Urinary bladder (tissue), 4 donors: Measurements from ENCODE around the gene RPP38. TPM values are rescaled to one million over a fixed set of nuclear protein-coding genes. Genes with fewer than 3 reads are reported as not detected.
A peak's percentile ranks its signal among the peaks of the same experiment; 100 is the strongest.

Experiments
- DNase-seq: peaks from one replicate; pipeline ENCODE4 v3.0.0-alpha.2; 2015; ENCODE audit errors: extremely low spot score
- H3K27ac ChIP-seq: one replicate; pipeline ENCODE4 v1.5.1; 2013; ENCODE audit warnings: low read depth, mild to moderate bottlenecking, moderate library complexity
- H3K36me3 ChIP-seq: one replicate; pipeline ENCODE4 v1.6.1; 2013; ENCODE audit warnings: mild to moderate bottlenecking, moderate library complexity; ENCODE audit not compliant: insufficient read depth
- H3K4me1 ChIP-seq: one replicate; pipeline ENCODE4 v1.6.1; 2013; ENCODE audit warnings: mild to moderate bottlenecking, moderate library complexity; ENCODE audit not compliant: insufficient read depth
- H3K4me3 ChIP-seq: one replicate; pipeline ENCODE4 v1.5.1; 2013; ENCODE audit warnings: low read depth, low read length
- whole genome bisulfite sequencing: extraction: QIAGEN DNeasy Blood & Tissue Kit; methylation state at CpG from one replicate; pipeline ENCODE4 v1.1.7; 2013; 5-methylcytosine and 5-hydroxymethylcytosine counted together
- polyA plus RNA-seq: library from polyadenylated mRNA; stranded (reverse); fragments of 200-250 nt; gene quantifications from one replicate; pipeline ENCODE4 v1.2.3, GENCODE V29; 2013
- total RNA-seq: library from RNA; depleted of rRNA; stranded (reverse); fragments of >200 nt; gene quantifications from one replicate; pipeline ENCODE4 v1.2.3, GENCODE V29; 2014
- donor health status: healthy with polysubstance abuse.
- donor health status: healthy.

RPP38 gene
- 7.5 TPM for total RNA-seq
- polyA plus RNA-seq: 19.8 TPM

GRCh38 chr10:15097011-15097812, at the start of gene RPP38:
Gene RPP38 (plus strand): TSS chr10:15097355. CDS start chr10:15103315, 5,960 bp downstream.
- Histone ChIP-seq H3K4me3 (peak within 1 kb of the TSS; percentile 84), H3K4me1 (no peaks in the 10 kb centered on the region), H3K36me3 (peaks cover 2% of the 10 kb centered on the region), H3K27ac (peak within 1 kb of the TSS; percentile 96)
- under 1% methylated on average over 84 of the region's 84 CpGs for WGBS
- peak; percentile 93 for DNase-seq

GRCh38 chr10:15049533-15049932, 47.6 kb upstream of the RPP38 start:
- Histone ChIP-seq H3K4me3 (no peak overlapping the region), H3K27ac (no peak overlapping the region)
- DNase-seq: no peak

GRCh38 chr10:15052121-15052520, 45.0 kb upstream of the RPP38 start:
- Histone ChIP-seq H3K27ac (no peak overlapping the region), H3K4me3 (no peak overlapping the region), H3K4me1 (no peaks in the 10 kb centered on the region), H3K36me3 (no peaks in the 10 kb centered on the region)
- 87% methylated on average over 7 of the region's 7 CpGs for WGBS
- no peak for DNase-seq

More at GRCh38 chr10:15049533-15049932, 47.6 kb upstream of the RPP38 start:
- no peaks in the 10 kb centered on the region for H3K4me1 ChIP-seq
- H3K36me3 ChIP-seq: no peaks in the 10 kb centered on the region

- Histone ChIP-seq H3K4me3 (no peak overlapping the region), H3K36me3 (no peaks in the 10 kb centered on the region), H3K4me1 (no peaks in the 10 kb centered on the region), H3K27ac (no peak overlapping the region)
- DNase-seq: no peak
- 90% methylated on average over 3 of the region's 3 CpGs for WGBS
Observed at GRCh38 chr10:15053061-15053460, 44.1 kb upstream of the RPP38 start.

GRCh38 chr10:15058689-15059088, 38.5 kb upstream of the RPP38 start:
- no peak overlapping the region for H3K4me3 ChIP-seq
- no peaks in the 10 kb centered on the region for H3K36me3 ChIP-seq
- H3K27ac ChIP-seq: no peak overlapping the region
- H3K4me1 ChIP-seq: no peaks in the 10 kb centered on the region
- DNase-seq: no peak
- 48% methylated on average over 1 of the region's 1 CpG for WGBS

- WGBS: 79% methylated on average over 4 of the region's 4 CpGs
Observed at GRCh38 chr10:15059914-15060313, 37.2 kb upstream of the RPP38 start.

GRCh38 chr10:15060638-15061037, 36.5 kb upstream of the RPP38 start:
- H3K4me1 ChIP-seq: no peaks in the 10 kb centered on the region
- H3K36me3 ChIP-seq: no peaks in the 10 kb centered on the region
- no peak overlapping the region for H3K4me3 ChIP-seq
- DNase-seq: no peak
- 76% methylated on average over 2 of the region's 2 CpGs for WGBS
- H3K27ac ChIP-seq: no peak overlapping the region

More at GRCh38 chr10:15059914-15060313, 37.2 kb upstream of the RPP38 start:
- no peak overlapping the region for H3K27ac ChIP-seq
- H3K4me3 ChIP-seq: no peak overlapping the region
- no peaks in the 10 kb centered on the region for H3K4me1 ChIP-seq
- no peaks in the 10 kb centered on the region for H3K36me3 ChIP-seq
- no peak for DNase-seq

GRCh38 chr10:15067154-15067553, 30.0 kb upstream of the RPP38 start:
- WGBS: 95% methylated on average over 5 of the region's 5 CpGs
- H3K4me1 ChIP-seq: no peaks in the 10 kb centered on the region
- H3K27ac ChIP-seq: no peak overlapping the region
- no peak for DNase-seq
- no peaks in the 10 kb centered on the region for H3K36me3 ChIP-seq
- no peak overlapping the region for H3K4me3 ChIP-seq

GRCh38 chr10:15068802-15069201, 28.4 kb upstream of the RPP38 start:
- Histone ChIP-seq H3K36me3 (no peaks in the 10 kb centered on the region), H3K27ac (no peak overlapping the region), H3K4me1 (no peaks in the 10 kb centered on the region), H3K4me3 (no peak overlapping the region)
- DNase-seq: no peak
- 75% methylated on average over 3 of the region's 3 CpGs for WGBS

- no peaks in the 10 kb centered on the region for H3K4me1 ChIP-seq
- 69% methylated on average over 4 of the region's 4 CpGs for WGBS
- no peak for DNase-seq
Observed at GRCh38 chr10:15069230-15069629, 27.9 kb upstream of the RPP38 start.

GRCh38 chr10:15072358-15072757, 24.8 kb upstream of the RPP38 start:
- DNase-seq: no peak
- Histone ChIP-seq H3K27ac (no peak overlapping the region), H3K4me1 (no peaks in the 10 kb centered on the region), H3K36me3 (no peaks in the 10 kb centered on the region), H3K4me3 (no peak overlapping the region)
- WGBS: 88% methylated on average over 5 of the region's 5 CpGs

More at GRCh38 chr10:15069230-15069629, 27.9 kb upstream of the RPP38 start:
- Histone ChIP-seq H3K36me3 (no peaks in the 10 kb centered on the region), H3K27ac (no peak overlapping the region), H3K4me3 (no peak overlapping the region)

GRCh38 chr10:15075421-15075820, 21.7 kb upstream of the RPP38 start:
- 91% methylated on average over 3 of the region's 3 CpGs for WGBS
- Histone ChIP-seq H3K4me3 (no peak overlapping the region), H3K36me3 (no peaks in the 10 kb centered on the region), H3K27ac (no peak overlapping the region), H3K4me1 (no peaks in the 10 kb centered on the region)
- no peak for DNase-seq

- WGBS: 75% methylated on average over 18 of the region's 18 CpGs
- Histone ChIP-seq H3K36me3 (no peaks in the 10 kb centered on the region), H3K4me3 (peak overlapping the region; percentile 24), H3K4me1 (peaks cover 3% of the 10 kb centered on the region), H3K27ac (no peak overlapping the region)
- DNase-seq: no peak
Observed at GRCh38 chr10:15083674-15084501, 13.3 kb upstream of the RPP38 start.

- 21% methylated on average over 7 of the region's 7 CpGs for WGBS
- DNase-seq: peak; percentile 72
- Histone ChIP-seq H3K4me3 (peak overlapping the region; percentile 24), H3K36me3 (no peaks in the 10 kb centered on the region), H3K27ac (no peak overlapping the region), H3K4me1 (peaks cover 3% of the 10 kb centered on the region)
Observed at GRCh38 chr10:15084502-15084922, 12.6 kb upstream of the RPP38 start.
